SK-N-SH treated with all-trans-retinoic acid at 6 μM for 48 hours (cell line): ENCODE measurements around the gene SHCBP1L.
A peak's percentile ranks its signal among the peaks of the same experiment; 100 is the strongest.

ENCODE experiments used
- ATAC-seq: fragments of 200-7000 bp; cut with Tn5 transposase; 3 replicates; pipeline ENCODE4 v1.9.1; 2020; ENCODE audit warnings: mild to moderate bottlenecking, moderate library complexity
- ARNTL ChIP-seq: fragments of 450-650 bp; formaldehyde crosslinking; IDR thresholded peaks from 2 replicates; pipeline ENCODE4 v1.5.0; 2020; ENCODE audit warnings: low read depth, mild to moderate bottlenecking, moderate library complexity, borderline replicate concordance
- BACH2 ChIP-seq: fragments of 250-450 bp; sonication (Bioruptor Pico); IDR thresholded peaks from 2 replicates; pipeline ENCODE4 v1.9.0; 2021; ENCODE audit warnings: mild to moderate bottlenecking, borderline replicate concordance
- ESRRG ChIP-seq: fragments of 250-450 bp; sonication (Bioruptor Pico); IDR thresholded peaks from 2 replicates; pipeline ENCODE4 v1.6.1; 2021; ENCODE audit warnings: mild to moderate bottlenecking
- ISL1 ChIP-seq: fragments of 250-450 bp; sonication (Bioruptor Pico); IDR thresholded peaks from 2 replicates; pipeline ENCODE4 v2.1.2; 2022; ENCODE audit warnings: mild to moderate bottlenecking, moderate library complexity
- OSR1 ChIP-seq: fragments of 250-450 bp; sonication (Bioruptor Pico); IDR thresholded peaks from 2 replicates; pipeline ENCODE4 v1.8.0; 2022; ENCODE audit warnings: moderate library complexity, mild to moderate bottlenecking, inconsistent platforms
- PPARA ChIP-seq: fragments of 250-450 bp; sonication (Bioruptor Pico); IDR thresholded peaks from 2 replicates; pipeline ENCODE4 v1.5.0; 2020; ENCODE audit warnings: mild to moderate bottlenecking, borderline replicate concordance
- RARB ChIP-seq: fragments of 250-450 bp; sonication (Bioruptor Pico); IDR thresholded peaks from 2 replicates; pipeline ENCODE4 v1.8.0; 2021; ENCODE audit warnings: mild to moderate bottlenecking, moderate library complexity
- TCF4 ChIP-seq: fragments of 250-450 bp; sonication (Bioruptor Pico); IDR thresholded peaks from 2 replicates; pipeline ENCODE4 v1.8.0; 2021; ENCODE audit warnings: mild to moderate bottlenecking, moderate library complexity, borderline replicate concordance
- TOX ChIP-seq: fragments of 250-450 bp; sonication (Bioruptor Pico); IDR thresholded peaks from 2 replicates; pipeline ENCODE4 v1.8.0; 2021; ENCODE audit warnings: mild to moderate bottlenecking, moderate library complexity, borderline replicate concordance
- ZC3H10 ChIP-seq: fragments of 250-450 bp; sonication (Bioruptor Pico); IDR thresholded peaks from 2 replicates; pipeline ENCODE4 v1.5.1; 2021; ENCODE audit warnings: mild to moderate bottlenecking, moderate library complexity
- ZFP3 ChIP-seq: fragments of 250-450 bp; sonication (Bioruptor Pico); IDR thresholded peaks from 2 replicates; pipeline ENCODE4 v1.5.0; 2020; ENCODE audit warnings: mild to moderate bottlenecking, moderate library complexity
- ZFP30 ChIP-seq: fragments of 450-650 bp; formaldehyde crosslinking; IDR thresholded peaks from 2 replicates; pipeline ENCODE4 v1.5.0; 2022; ENCODE audit warnings: mild to moderate bottlenecking, moderate library complexity
- ZNF565 ChIP-seq: fragments of 450-650 bp; formaldehyde crosslinking; conservative IDR thresholded peaks from 2 replicates; pipeline ENCODE4 v1.5.0; 2020; ENCODE audit warnings: low read depth, mild to moderate bottlenecking, moderate library complexity
- ZNF70 ChIP-seq: fragments of 450-650 bp; formaldehyde crosslinking; IDR thresholded peaks from 2 replicates; pipeline ENCODE4 v1.5.0; 2020; ENCODE audit warnings: mild to moderate bottlenecking, moderate library complexity
- ZNF8 ChIP-seq: fragments of 450-650 bp; formaldehyde crosslinking; IDR thresholded peaks from 2 replicates; pipeline ENCODE4 v1.5.0; 2020; ENCODE audit warnings: mild to moderate bottlenecking, moderate library complexity
- TF ChIP-seq, protein P1 (sequence below): fragments of 250-450 bp; sonication (Bioruptor Pico); IDR thresholded peaks from 2 replicates; pipeline ENCODE4 v1.5.1; 2020; ENCODE audit warnings: low read depth, mild to moderate bottlenecking, moderate library complexity
- TF ChIP-seq, protein P2 (sequence below): fragments of 250-450 bp; sonication (Bioruptor Pico); IDR thresholded peaks from 2 replicates; pipeline ENCODE4 v1.5.1; 2021; ENCODE audit warnings: mild to moderate bottlenecking, moderate library complexity
- TF ChIP-seq, protein P3 (sequence below): fragments of 250-450 bp; sonication (Bioruptor Pico); IDR thresholded peaks from 2 replicates; pipeline ENCODE4 v1.8.0; 2021; ENCODE audit warnings: low read depth, mild to moderate bottlenecking, moderate library complexity, borderline replicate concordance
- TF ChIP-seq, protein P4 (sequence below): fragments of 250-450 bp; sonication (Bioruptor Pico); IDR thresholded peaks from 2 replicates; pipeline ENCODE4 v1.8.0; 2020; ENCODE audit warnings: mild to moderate bottlenecking, moderate library complexity, borderline replicate concordance
- TF ChIP-seq, protein P5 (sequence below): fragments of 250-450 bp; sonication (Bioruptor Pico); IDR thresholded peaks from 2 replicates; pipeline ENCODE4 v1.5.0; 2020; ENCODE audit warnings: mild to moderate bottlenecking, moderate library complexity

The SHCBP1L gene

DNA sequence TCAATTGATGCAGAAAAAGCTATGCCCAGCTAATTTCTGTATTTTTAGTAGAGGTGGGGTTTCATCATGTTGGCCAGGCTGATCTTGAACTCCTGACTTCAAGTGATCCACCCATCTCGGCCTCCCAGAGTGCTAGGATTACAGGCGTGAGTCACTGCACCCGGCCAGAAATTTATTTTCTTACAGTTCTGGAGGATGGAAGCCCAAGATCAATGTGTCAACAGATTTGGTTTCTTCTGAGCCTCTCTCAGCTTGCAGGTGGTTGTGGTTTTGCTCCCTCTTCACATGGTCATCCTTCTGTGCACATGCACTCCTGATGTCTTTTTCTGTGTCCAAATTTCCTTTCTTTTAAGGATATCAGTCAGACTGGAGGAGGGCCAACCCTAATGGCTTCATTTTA, 35.6 kb downstream of the SHCBP1L start:
- ATAC-seq: no peak
- TF ChIP-seq ISL1 (CRISPR knock-in tag): no peak
- no peak for TF ChIP-seq ARNTL (CRISPR knock-in tag)
- TF ChIP-seq TOX: no peak
- TF ChIP-seq ZC3H10: no peak
- TF ChIP-seq, protein P1, sequence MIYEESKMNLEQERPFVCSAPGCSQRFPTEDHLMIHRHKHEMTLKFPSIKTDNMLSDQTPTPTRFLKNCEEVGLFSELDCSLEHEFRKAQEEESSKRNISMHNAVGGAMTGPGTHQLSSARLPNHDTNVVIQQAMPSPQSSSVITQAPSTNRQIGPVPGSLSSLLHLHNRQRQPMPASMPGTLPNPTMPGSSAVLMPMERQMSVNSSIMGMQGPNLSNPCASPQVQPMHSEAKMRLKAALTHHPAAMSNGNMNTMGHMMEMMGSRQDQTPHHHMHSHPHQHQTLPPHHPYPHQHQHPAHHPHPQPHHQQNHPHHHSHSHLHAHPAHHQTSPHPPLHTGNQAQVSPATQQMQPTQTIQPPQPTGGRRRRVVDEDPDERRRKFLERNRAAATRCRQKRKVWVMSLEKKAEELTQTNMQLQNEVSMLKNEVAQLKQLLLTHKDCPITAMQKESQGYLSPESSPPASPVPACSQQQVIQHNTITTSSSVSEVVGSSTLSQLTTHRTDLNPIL (CRISPR knock-in tag): no peak
- TF ChIP-seq, protein P2, sequence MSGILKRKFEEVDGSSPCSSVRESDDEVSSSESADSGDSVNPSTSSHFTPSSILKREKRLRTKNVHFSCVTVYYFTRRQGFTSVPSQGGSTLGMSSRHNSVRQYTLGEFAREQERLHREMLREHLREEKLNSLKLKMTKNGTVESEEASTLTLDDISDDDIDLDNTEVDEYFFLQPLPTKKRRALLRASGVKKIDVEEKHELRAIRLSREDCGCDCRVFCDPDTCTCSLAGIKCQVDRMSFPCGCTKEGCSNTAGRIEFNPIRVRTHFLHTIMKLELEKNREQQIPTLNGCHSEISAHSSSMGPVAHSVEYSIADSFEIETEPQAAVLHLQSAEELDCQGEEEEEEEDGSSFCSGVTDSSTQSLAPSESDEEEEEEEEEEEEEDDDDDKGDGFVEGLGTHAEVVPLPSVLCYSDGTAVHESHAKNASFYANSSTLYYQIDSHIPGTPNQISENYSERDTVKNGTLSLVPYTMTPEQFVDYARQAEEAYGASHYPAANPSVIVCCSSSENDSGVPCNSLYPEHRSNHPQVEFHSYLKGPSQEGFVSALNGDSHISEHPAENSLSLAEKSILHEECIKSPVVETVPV: no peak
- no peak for TF ChIP-seq PPARA

DNA sequence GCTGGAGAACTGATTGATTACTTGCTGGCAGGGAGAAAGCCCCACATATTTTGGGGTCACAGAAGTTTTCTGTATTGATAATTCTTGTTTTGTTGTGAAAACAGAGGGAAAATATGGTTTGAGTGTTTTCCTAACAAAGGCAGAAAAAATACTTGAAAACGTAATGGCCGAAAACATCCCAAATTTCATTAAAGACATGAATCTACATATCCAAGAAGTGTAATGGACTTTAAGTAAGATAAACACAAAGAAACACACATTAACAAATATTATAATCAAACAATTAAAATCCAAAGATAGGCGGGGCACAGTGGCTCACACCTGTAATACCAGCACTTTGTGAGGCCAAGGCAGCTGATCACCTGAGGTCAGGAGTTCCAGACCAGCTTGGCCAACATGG, 39.6 kb downstream of the SHCBP1L start:
- no peak for ATAC-seq
- TF ChIP-seq ESRRG (no peak), ZFP30 (no peak), ISL1 (CRISPR knock-in tag) (no peak), TCF4 (CRISPR knock-in tag) (no peak), ZNF565 (CRISPR knock-in tag) (no peak), TOX (no peak), OSR1 (no peak), BACH2 (CRISPR knock-in tag) (no peak)
- TF ChIP-seq, protein P3, sequence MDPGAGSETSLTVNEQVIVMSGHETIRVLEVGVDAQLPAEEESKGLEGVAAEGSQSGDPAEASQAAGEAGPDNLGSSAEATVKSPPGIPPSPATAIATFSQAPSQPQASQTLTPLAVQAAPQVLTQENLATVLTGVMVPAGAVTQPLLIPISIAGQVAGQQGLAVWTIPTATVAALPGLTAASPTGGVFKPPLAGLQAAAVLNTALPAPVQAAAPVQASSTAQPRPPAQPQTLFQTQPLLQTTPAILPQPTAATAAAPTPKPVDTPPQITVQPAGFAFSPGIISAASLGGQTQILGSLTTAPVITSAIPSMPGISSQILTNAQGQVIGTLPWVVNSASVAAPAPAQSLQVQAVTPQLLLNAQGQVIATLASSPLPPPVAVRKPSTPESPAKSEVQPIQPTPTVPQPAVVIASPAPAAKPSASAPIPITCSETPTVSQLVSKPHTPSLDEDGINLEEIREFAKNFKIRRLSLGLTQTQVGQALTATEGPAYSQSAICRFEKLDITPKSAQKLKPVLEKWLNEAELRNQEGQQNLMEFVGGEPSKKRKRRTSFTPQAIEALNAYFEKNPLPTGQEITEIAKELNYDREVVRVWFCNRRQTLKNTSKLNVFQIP: no peak
- TF ChIP-seq, protein P4, sequence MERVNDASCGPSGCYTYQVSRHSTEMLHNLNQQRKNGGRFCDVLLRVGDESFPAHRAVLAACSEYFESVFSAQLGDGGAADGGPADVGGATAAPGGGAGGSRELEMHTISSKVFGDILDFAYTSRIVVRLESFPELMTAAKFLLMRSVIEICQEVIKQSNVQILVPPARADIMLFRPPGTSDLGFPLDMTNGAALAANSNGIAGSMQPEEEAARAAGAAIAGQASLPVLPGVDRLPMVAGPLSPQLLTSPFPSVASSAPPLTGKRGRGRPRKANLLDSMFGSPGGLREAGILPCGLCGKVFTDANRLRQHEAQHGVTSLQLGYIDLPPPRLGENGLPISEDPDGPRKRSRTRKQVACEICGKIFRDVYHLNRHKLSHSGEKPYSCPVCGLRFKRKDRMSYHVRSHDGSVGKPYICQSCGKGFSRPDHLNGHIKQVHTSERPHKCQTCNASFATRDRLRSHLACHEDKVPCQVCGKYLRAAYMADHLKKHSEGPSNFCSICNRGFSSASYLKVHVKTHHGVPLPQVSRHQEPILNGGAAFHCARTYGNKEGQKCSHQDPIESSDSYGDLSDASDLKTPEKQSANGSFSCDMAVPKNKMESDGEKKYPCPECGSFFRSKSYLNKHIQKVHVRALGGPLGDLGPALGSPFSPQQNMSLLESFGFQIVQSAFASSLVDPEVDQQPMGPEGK (CRISPR knock-in tag): no peak
- TF ChIP-seq, protein P1 (CRISPR knock-in tag): no peak

DNA sequence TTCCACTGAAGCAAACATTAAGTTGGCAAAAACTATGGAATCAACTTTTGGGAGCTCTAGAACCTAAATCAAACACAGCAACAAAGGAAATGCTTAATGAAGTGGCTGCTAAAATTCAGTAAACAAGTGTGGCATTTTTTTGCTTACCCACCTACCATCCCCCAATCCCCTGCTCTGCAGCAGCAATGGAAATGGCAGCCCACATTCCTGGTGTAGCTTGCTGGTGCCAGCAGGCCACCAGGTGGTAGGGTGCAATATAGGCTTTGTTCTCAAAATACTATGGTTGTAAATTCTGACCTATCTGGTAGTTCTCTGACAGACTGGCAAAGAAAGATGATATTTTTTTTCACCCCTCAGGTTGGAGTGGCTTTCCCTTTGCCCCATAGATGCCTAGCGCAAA, 42.8 kb downstream of the SHCBP1L start:
- peak; percentile 44; the same call in 2 of the 3 replicates for ATAC-seq
- no peak for TF ChIP-seq ZFP30
- TF ChIP-seq, protein P5, sequence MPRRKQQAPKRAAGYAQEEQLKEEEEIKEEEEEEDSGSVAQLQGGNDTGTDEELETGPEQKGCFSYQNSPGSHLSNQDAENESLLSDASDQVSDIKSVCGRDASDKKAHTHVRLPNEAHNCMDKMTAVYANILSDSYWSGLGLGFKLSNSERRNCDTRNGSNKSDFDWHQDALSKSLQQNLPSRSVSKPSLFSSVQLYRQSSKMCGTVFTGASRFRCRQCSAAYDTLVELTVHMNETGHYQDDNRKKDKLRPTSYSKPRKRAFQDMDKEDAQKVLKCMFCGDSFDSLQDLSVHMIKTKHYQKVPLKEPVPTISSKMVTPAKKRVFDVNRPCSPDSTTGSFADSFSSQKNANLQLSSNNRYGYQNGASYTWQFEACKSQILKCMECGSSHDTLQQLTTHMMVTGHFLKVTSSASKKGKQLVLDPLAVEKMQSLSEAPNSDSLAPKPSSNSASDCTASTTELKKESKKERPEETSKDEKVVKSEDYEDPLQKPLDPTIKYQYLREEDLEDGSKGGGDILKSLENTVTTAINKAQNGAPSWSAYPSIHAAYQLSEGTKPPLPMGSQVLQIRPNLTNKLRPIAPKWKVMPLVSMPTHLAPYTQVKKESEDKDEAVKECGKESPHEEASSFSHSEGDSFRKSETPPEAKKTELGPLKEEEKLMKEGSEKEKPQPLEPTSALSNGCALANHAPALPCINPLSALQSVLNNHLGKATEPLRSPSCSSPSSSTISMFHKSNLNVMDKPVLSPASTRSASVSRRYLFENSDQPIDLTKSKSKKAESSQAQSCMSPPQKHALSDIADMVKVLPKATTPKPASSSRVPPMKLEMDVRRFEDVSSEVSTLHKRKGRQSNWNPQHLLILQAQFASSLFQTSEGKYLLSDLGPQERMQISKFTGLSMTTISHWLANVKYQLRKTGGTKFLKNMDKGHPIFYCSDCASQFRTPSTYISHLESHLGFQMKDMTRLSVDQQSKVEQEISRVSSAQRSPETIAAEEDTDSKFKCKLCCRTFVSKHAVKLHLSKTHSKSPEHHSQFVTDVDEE (CRISPR knock-in tag): no peak
- no peak for TF ChIP-seq ZNF70 (CRISPR knock-in tag)
- TF ChIP-seq ZC3H10: no peak
- TF ChIP-seq ZFP3 (CRISPR knock-in tag): no peak
- TF ChIP-seq TCF4 (CRISPR knock-in tag): no peak
- TF ChIP-seq OSR1: no peak

DNA sequence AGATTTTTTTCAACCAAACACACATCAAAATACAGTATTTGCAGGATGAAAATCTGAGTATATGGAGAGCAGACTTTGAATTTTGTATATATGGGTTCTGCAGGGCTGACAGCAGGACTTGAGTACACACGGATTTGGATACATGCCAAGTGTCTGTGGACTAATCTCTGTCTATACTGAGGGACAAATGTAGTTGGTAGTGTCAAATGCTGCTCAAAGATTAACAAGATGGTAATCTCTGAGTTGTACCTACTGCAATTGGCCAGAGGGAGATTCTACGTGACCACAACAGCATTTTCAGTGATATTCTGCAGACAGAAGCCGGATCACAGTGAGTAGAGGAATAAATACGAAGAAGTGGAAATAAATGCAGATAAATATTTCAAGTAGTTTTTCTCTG, 43.4 kb downstream of the SHCBP1L start:
- no peak; the same call in 2 of the 3 replicates for ATAC-seq
- TF ChIP-seq, protein P4 (CRISPR knock-in tag): no peak
- TF ChIP-seq ZFP30: no peak
- TF ChIP-seq RARB (CRISPR knock-in tag): no peak
- no peak for TF ChIP-seq ZNF8 (CRISPR knock-in tag)
- TF ChIP-seq, protein P1 (CRISPR knock-in tag): no peak
- no peak for TF ChIP-seq ARNTL (CRISPR knock-in tag)
- no peak for TF ChIP-seq BACH2 (CRISPR knock-in tag)
- no peak for TF ChIP-seq ESRRG
- TF ChIP-seq, all 23 proteins: peak for 0
